ENCODE results near the gene SLC25A53.

GRCh38 chrX:104189837-104190236 lies 33.0 kb upstream of the SLC25A53 start:
- TF ChIP-seq CTCF (IDR thresholded peaks at IDR 0.05; ENCODE audit: poor library complexity, severe bottlenecking) (no peak), EP300 (conservative IDR thresholded peaks at IDR 0.05; ENCODE audit: poor library complexity, severe bottlenecking) (no peak), REST (IDR thresholded peaks at IDR 0.05; ENCODE audit: borderline replicate concordance) (no peak), POLR2AphosphoS5 (IDR thresholded peaks at IDR 0.05) (no peak), EZH2 (IDR thresholded peaks at IDR 0.05; ENCODE audit: borderline replicate concordance, insufficient read depth, low read length, poor library complexity, severe bottlenecking) (no peak)

Measured in neural cell (in vitro differentiated cells).